ENCODE data around the gene GJA9. TPM values are rescaled to one million over a fixed set of nuclear protein-coding genes. Genes with fewer than 3 reads are reported as not detected.

GJA9 gene
- total RNA-seq, 1 experiment from 2014 or later: not detected

DNA sequence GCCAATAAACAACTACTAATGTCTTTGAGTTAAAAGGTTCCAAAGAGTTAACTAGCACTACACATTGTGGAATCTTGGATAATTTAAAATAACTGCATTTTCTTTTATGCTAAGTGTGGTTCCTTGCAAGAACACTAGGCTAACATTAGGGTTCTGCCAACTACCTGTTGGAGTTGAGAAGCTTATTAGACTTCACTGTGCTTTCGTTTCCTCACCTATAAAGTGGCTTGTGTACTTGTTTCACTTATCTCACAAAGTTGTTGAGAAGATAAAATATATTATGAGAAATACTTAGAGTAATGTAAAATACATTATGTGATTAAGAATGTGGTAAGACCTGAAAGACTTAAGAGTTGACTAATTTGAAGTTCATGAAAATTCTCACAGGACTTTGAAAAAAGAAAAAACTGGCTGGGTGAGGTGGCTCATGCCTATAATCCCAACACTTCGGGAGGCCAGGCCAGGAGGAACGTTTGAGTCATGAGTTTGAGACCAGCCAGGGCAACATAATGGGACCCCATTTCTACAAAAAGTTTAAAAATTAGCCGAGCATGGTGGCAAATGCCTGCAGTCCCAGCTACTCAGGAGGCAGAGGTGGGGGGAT is 16.2 kb downstream of the GJA9 start:
- ATAC-seq (no peak), DNase-seq (ENCODE audit: low spot score) (no peak)
- TF ChIP-seq MLX (CRISPR knock-in tag; IDR thresholded peaks at IDR 0.05) (no peak), ZBTB43 (CRISPR knock-in tag; IDR thresholded peaks at IDR 0.05) (no peak), ATF3 (CRISPR knock-in tag; conservative IDR thresholded peaks at IDR 0.05) (no peak), ZNF532 (CRISPR knock-in tag; IDR thresholded peaks at IDR 0.05; ENCODE audit: borderline replicate concordance) (no peak)
- TF ChIP-seq, protein P1, sequence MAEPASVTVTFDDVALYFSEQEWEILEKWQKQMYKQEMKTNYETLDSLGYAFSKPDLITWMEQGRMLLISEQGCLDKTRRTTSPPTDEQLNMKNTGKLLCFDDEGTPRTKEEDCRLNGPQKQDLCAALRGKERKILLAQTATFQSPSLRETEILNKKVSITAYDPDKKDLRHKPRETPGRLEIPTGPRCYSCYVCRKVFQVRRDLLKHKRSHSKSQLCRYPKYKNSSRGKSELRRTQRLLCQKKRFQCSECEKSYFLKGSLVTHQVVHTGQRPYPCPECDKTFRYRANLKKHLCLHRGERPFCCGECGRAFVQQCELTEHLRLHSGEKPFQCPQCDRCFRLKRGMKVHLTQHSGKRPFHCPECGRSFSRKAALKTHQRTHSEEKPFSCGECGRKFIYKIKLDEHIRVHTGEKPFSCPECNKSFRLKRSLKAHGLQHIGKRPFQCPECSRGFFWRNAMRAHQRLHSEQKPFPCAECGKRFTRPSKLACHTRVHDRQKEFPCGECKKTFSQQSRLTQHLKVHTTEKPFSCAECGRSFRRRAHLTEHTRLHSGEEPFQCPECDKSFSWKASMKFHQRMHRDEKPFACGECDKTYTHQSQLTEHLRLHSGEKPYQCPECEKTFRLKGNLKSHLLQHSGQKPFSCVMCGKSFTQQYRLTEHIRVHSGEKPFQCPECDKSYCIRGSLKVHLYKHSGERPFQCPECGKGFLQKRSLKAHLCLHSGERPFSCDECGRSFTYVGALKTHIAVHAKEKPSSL (CRISPR knock-in tag; conservative IDR thresholded peaks at IDR 0.05): no peak
- TF ChIP-seq, protein P2, sequence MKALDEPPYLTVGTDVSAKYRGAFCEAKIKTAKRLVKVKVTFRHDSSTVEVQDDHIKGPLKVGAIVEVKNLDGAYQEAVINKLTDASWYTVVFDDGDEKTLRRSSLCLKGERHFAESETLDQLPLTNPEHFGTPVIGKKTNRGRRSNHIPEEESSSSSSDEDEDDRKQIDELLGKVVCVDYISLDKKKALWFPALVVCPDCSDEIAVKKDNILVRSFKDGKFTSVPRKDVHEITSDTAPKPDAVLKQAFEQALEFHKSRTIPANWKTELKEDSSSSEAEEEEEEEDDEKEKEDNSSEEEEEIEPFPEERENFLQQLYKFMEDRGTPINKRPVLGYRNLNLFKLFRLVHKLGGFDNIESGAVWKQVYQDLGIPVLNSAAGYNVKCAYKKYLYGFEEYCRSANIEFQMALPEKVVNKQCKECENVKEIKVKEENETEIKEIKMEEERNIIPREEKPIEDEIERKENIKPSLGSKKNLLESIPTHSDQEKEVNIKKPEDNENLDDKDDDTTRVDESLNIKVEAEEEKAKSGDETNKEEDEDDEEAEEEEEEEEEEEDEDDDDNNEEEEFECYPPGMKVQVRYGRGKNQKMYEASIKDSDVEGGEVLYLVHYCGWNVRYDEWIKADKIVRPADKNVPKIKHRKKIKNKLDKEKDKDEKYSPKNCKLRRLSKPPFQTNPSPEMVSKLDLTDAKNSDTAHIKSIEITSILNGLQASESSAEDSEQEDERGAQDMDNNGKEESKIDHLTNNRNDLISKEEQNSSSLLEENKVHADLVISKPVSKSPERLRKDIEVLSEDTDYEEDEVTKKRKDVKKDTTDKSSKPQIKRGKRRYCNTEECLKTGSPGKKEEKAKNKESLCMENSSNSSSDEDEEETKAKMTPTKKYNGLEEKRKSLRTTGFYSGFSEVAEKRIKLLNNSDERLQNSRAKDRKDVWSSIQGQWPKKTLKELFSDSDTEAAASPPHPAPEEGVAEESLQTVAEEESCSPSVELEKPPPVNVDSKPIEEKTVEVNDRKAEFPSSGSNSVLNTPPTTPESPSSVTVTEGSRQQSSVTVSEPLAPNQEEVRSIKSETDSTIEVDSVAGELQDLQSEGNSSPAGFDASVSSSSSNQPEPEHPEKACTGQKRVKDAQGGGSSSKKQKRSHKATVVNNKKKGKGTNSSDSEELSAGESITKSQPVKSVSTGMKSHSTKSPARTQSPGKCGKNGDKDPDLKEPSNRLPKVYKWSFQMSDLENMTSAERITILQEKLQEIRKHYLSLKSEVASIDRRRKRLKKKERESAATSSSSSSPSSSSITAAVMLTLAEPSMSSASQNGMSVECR (CRISPR knock-in tag; IDR thresholded peaks at IDR 0.05; ENCODE audit: borderline replicate concordance): no peak
- ChIA-PET CTCF (interaction anchor here (1.7 kb wide), 1 partner anchor 99 kb away, joined by 4 read pairs; no protein-coding TSS in a partner anchor), POLR2A (no interaction called here)
- Mint-ChIP-seq H3K4me1 (peaks cover 7% of the 10 kb centered on the region; the same call in 1 of the 2 replicates), H3K27ac (no peak overlapping the region), H3K27me3 (ENCODE audit: low read depth) (no peaks in the 10 kb centered on the region), H3K4me3 (no peak overlapping the region), H3K36me3 (peaks cover 4% of the 10 kb centered on the region; the same call in 1 of the 2 replicates), H3K9me3 (no peaks in the 10 kb centered on the region)

- POLR2A ChIA-PET: no interaction called here
- H3K27ac Mint-ChIP-seq: no peak overlapping the region
- TF ChIP-seq MLX (CRISPR knock-in tag; IDR thresholded peaks at IDR 0.05): no peak
- no peak for TF ChIP-seq ELF4 (CRISPR knock-in tag; IDR thresholded peaks at IDR 0.05; ENCODE audit: low read depth)
- no peak for TF ChIP-seq PRRX2 (CRISPR knock-in tag; IDR thresholded peaks at IDR 0.05)
- TF ChIP-seq, protein P3, sequence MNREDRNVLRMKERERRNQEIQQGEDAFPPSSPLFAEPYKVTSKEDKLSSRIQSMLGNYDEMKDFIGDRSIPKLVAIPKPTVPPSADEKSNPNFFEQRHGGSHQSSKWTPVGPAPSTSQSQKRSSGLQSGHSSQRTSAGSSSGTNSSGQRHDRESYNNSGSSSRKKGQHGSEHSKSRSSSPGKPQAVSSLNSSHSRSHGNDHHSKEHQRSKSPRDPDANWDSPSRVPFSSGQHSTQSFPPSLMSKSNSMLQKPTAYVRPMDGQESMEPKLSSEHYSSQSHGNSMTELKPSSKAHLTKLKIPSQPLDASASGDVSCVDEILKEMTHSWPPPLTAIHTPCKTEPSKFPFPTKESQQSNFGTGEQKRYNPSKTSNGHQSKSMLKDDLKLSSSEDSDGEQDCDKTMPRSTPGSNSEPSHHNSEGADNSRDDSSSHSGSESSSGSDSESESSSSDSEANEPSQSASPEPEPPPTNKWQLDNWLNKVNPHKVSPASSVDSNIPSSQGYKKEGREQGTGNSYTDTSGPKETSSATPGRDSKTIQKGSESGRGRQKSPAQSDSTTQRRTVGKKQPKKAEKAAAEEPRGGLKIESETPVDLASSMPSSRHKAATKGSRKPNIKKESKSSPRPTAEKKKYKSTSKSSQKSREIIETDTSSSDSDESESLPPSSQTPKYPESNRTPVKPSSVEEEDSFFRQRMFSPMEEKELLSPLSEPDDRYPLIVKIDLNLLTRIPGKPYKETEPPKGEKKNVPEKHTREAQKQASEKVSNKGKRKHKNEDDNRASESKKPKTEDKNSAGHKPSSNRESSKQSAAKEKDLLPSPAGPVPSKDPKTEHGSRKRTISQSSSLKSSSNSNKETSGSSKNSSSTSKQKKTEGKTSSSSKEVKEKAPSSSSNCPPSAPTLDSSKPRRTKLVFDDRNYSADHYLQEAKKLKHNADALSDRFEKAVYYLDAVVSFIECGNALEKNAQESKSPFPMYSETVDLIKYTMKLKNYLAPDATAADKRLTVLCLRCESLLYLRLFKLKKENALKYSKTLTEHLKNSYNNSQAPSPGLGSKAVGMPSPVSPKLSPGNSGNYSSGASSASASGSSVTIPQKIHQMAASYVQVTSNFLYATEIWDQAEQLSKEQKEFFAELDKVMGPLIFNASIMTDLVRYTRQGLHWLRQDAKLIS (CRISPR knock-in tag; IDR thresholded peaks at IDR 0.05; ENCODE audit: borderline replicate concordance): no peak
- TF ChIP-seq, protein P4, sequence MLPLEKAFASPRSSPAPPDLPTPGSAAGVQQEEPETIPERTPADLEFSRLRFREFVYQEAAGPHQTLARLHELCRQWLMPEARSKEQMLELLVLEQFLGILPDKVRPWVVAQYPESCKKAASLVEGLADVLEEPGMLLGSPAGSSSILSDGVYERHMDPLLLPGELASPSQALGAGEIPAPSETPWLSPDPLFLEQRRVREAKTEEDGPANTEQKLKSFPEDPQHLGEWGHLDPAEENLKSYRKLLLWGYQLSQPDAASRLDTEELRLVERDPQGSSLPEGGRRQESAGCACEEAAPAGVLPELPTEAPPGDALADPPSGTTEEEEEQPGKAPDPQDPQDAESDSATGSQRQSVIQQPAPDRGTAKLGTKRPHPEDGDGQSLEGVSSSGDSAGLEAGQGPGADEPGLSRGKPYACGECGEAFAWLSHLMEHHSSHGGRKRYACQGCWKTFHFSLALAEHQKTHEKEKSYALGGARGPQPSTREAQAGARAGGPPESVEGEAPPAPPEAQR (CRISPR knock-in tag; IDR thresholded peaks at IDR 0.05): no peak
- no peak for TF ChIP-seq FOXJ3 (CRISPR knock-in tag; IDR thresholded peaks at IDR 0.05; ENCODE audit: borderline replicate concordance)
- no peak for TF ChIP-seq ETV6 (CRISPR knock-in tag; IDR thresholded peaks at IDR 0.05)
Observed at GRCh38 chr1:38860454-38860795, 21.0 kb downstream of the GJA9 start.

More at GRCh38 chr1:38860454-38860795, 21.0 kb downstream of the GJA9 start:
- Mint-ChIP-seq H3K9me3 (no peaks in the 10 kb centered on the region), H3K4me1 (peaks cover 18% of the 10 kb centered on the region), H3K4me3 (peak overlapping the region; percentile 92), H3K27me3 (ENCODE audit: low read depth) (no peaks in the 10 kb centered on the region), H3K36me3 (peaks cover 5% of the 10 kb centered on the region)
- DNase-seq (ENCODE audit: low spot score) (no peak), ATAC-seq (no peak)
- CTCF ChIA-PET: interaction anchor here (1.0 to 1.6 kb wide), 2 partner anchors 104 to 238 kb away, joined by 3 to 4 read pairs; no protein-coding TSS in a partner anchor
